GM12878 (cell line): ENCODE results near the gene TNK2. TPM values are rescaled to one million over a fixed set of nuclear protein-coding genes. Genes with fewer than 3 reads are reported as not detected.

Experiments
- ATAC-seq: fragments of 200-7000 bp; cut with Tn5 transposase; 3 replicates; pipeline ENCODE4 v1.9.1; 2020; ENCODE audit warnings: mild to moderate bottlenecking, moderate library complexity
- BruUV-seq: library from RNA; stranded (reverse); fragments of 400-500 nt; replicated peaks from 2 replicates; lab custom pipeline; 2021; lab: Mats Ljungman, UMichigan
- CTCF ChIA-PET: fragments of 300-600 bp; sonication (Branson Sonifier 250); formaldehyde crosslinking; extraction: SDS; loops from one replicate; lab custom pipeline; 2021; ENCODE audit warnings: inconsistent platforms; lab: Yijun Ruan, JAX
- POLR2A ChIA-PET: fragments of 350-600 bp; formaldehyde crosslinking; extraction: SDS; loops from one replicate; lab custom pipeline; 2021; ENCODE audit warnings: inconsistent platforms; lab: Charles Lee
- RAD21 ChIA-PET: fragments of 300-600 bp; sonication (Branson Sonifier 250); formaldehyde crosslinking; loops from one replicate; lab custom pipeline; 2023; ENCODE audit warnings: antibody characterized with exemption; ENCODE audit not compliant: unreplicated experiment; lab: Charles Lee
- SMC1A ChIA-PET: fragments of 300-600 bp; sonication (Branson Sonifier 250); formaldehyde crosslinking; loops from one replicate; lab custom pipeline; 2023; ENCODE audit not compliant: unreplicated experiment, uncharacterized antibody; lab: Charles Lee
- DNase-seq: peaks from one replicate; pipeline ENCODE4 v3.0.0-alpha.2; 2011; ENCODE audit warnings: low read depth, low spot score
- FAIRE-seq: peaks from 3 replicates; lab custom pipeline; 2011; peaks lifted over from hg19 to GRCh38; lab: Jason Lieb, UNC
- H2AFZ ChIP-seq: 2 replicates; pipeline ENCODE4 v1.6.0; 2011; ENCODE audit warnings: low read depth, low read length, control low read depth; ENCODE audit not compliant: control insufficient read depth
- H3K27ac ChIP-seq: 2 replicates; pipeline ENCODE4 v1.5.1; 2011; ENCODE audit warnings: control low read depth; ENCODE audit not compliant: control insufficient read depth, insufficient read depth
- H3K27me3 ChIP-seq, 2 experiments: replicated peaks in 1 of 2; 2 replicates each; pipeline versions ENCODE4 v1.6.0 to v1.6.1; 2011; ENCODE audit warnings: low read length in 1 of 2; ENCODE audit not compliant: control insufficient read depth in 2 of 2, insufficient read depth in 2 of 2
- H3K36me3 ChIP-seq, 2 experiments: 2 replicates each; pipeline ENCODE4 v1.5.1; 2011; ENCODE audit warnings: low read length in 1 of 2; ENCODE audit not compliant: control insufficient read depth in 2 of 2, insufficient read depth in 2 of 2
- H3K4me1 ChIP-seq: 2 replicates; pipeline ENCODE4 v1.6.1; 2011; ENCODE audit warnings: mild to moderate bottlenecking, low read length, moderate library complexity, mixed read lengths; ENCODE audit not compliant: control insufficient read depth, insufficient read depth
- H3K4me2 ChIP-seq: 2 replicates; pipeline ENCODE4 v1.6.0; 2011; ENCODE audit warnings: control low read depth; ENCODE audit not compliant: control insufficient read depth, insufficient read depth
- H3K4me3 ChIP-seq: fragments of 200-600 bp; sonication (generic); 2 replicates; pipeline ENCODE4 v1.5.1; 2016
- H3K79me2 ChIP-seq: 2 replicates; pipeline ENCODE4 v1.6.0; 2011; ENCODE audit warnings: low read length; ENCODE audit not compliant: control insufficient read depth, insufficient read depth
- H3K9ac ChIP-seq: 2 replicates; pipeline ENCODE4 v1.8.0; 2011; ENCODE audit warnings: low read length, control low read depth, mixed read lengths; ENCODE audit not compliant: control insufficient read depth, insufficient read depth
- H3K9me3 ChIP-seq: replicated peaks from 3 replicates; pipeline ENCODE4 v1.5.1; 2011; ENCODE audit warnings: mild to moderate bottlenecking, low read length; ENCODE audit not compliant: control insufficient read depth, insufficient read depth
- H4K20me1 ChIP-seq: 2 replicates; pipeline ENCODE4 v1.6.0; 2011; ENCODE audit not compliant: control insufficient read depth, insufficient read depth
- CBFB ChIP-seq: IDR thresholded peaks from 2 replicates; pipeline ENCODE4 v1.6.1; 2016; ENCODE audit warnings: antibody characterized with exemption, low read depth
- CREB1 ChIP-seq: IDR thresholded peaks from 2 replicates; pipeline ENCODE4 v1.6.1; 2012; ENCODE audit warnings: low read depth, mild to moderate bottlenecking, inconsistent platforms
- EZH2 ChIP-seq: IDR thresholded peaks from 2 replicates; pipeline ENCODE4 v1.6.1; 2012; ENCODE audit warnings: low read depth, mild to moderate bottlenecking, control low read depth, inconsistent platforms, low read length, borderline replicate concordance; ENCODE audit not compliant: control insufficient read depth
- RAD21 ChIP-seq: IDR thresholded peaks from 2 replicates; pipeline ENCODE4 v1.6.1; 2011; ENCODE audit warnings: mild to moderate bottlenecking, low read depth, low read length, moderate library complexity; ENCODE audit not compliant: insufficient read depth
- TAF1 ChIP-seq: IDR thresholded peaks from 2 replicates; pipeline ENCODE4 v1.6.1; 2011; ENCODE audit warnings: mild to moderate bottlenecking, low read depth, low read length, borderline replicate concordance
- YBX1 ChIP-seq: fragments of 450-650 bp; IDR thresholded peaks from 2 replicates; pipeline ENCODE4 v1.6.1; 2016; ENCODE audit warnings: antibody characterized with exemption
- WGBS: methylation state at CpG from one replicate; pipeline ENCODE4 v1.1.6; 2016; ENCODE audit warnings: low lambda C conversion rate; ENCODE audit not compliant: insufficient replicate concordance, insufficient coverage; ENCODE audit errors: missing lambda C conversion rate; 5-methylcytosine and 5-hydroxymethylcytosine counted together
- in situ Hi-C: fragments of 300-500 bp; cut with MboI; formaldehyde crosslinking; loops from 9 replicates; pipeline ENCODE4 v1.14.3; 2018; ENCODE audit warnings: mixed read lengths
- intact Hi-C: fragments of 100-400 bp; cut with micrococcal nuclease; formaldehyde crosslinking; loops from one replicate; pipeline ENCODE4 v1.14.2; 2022; ENCODE audit not compliant: unreplicated experiment
- polyA plus RNA-seq, 11 experiments: library from polyadenylated mRNA; depleted of rRNA in 4 of 11; unstranded in 6 of 11; stranded (reverse) in 5 of 11; fragments of >200 nt; fragmentation: Nextera tagmentation in 4 of 11; fragmentation: Illumina TruSeq in 1 of 11; extraction: Ambion mirVana in 4 of 11; extraction: Trizol in 1 of 11; gene quantifications; 1 replicate in 1 of 11; 2 replicates in 10 of 11; pipeline versions ENCODE4 v1.2.1 to v1.2.3, GENCODE V29; 2011 to 2016; ENCODE audit warnings: inconsistent platforms in 2 of 11, missing spikeins in 2 of 11, low read depth in 1 of 11
- total RNA-seq, 4 experiments: library from RNA; depleted of rRNA in 3 of 4; stranded (reverse); fragments of >200 nt in 3 of 4; fragmentation: Illumina TruSeq in 1 of 4; extraction: Trizol in 1 of 4; gene quantifications; 2 replicates each; pipeline versions ENCODE4 v1.2.1 to v1.2.3, GENCODE V29; 2013 to 2021
- TF ChIP-seq, protein P1 (sequence below): fragments of 450-650 bp; conservative IDR thresholded peaks from 2 replicates; pipeline ENCODE4 v1.6.1; 2017; ENCODE audit warnings: mild to moderate bottlenecking, moderate library complexity
- TF ChIP-seq, protein P2 (sequence below): fragments of 450-650 bp; IDR thresholded peaks from 2 replicates; pipeline ENCODE4 v1.6.1; 2016; ENCODE audit warnings: mild to moderate bottlenecking
- TF ChIP-seq, protein P3 (sequence below): fragments of 450-650 bp; formaldehyde crosslinking; IDR thresholded peaks from 2 replicates; pipeline ENCODE4 v1.5.0; 2022; ENCODE audit warnings: mild to moderate bottlenecking, missing genetic modification characterization

Gene TNK2
- total and polyA plus RNA-seq, 10 of the 15 experiments (the other 5 are each of a cell fraction or from before 2014, with no cell fraction given), result 0.13 to 47.8 (median 10.8) TPM

DNA sequence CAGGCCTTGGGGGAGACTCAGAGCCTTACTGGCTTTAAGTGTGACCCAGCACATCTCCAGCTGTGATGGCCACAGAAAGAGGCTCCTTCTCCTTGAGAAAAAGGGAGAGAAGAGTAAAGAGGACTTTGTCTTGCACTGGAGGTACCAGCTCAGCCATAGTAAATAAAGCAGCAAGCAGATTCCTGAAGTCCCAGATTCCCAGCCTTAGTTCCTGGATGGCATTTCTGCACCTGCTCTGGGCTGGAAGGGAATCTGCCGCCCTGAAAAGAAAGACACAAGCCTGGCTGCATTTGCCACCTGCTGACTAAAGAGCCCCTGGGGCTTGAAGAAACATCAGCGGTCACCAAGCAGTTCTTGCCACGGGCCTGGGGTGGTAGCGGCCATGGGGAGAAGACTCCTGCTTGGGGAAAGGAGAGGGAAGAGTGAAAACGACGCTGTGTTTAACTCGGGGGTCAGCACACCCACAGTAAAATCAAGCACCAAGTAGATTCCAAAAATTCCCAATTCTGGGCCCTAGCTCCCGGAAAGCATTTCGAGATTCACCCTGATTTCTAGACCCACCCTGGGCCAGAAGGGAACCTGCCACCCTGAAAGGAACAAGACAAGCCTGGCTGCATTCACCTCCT lies 24.2 kb upstream of the TNK2 start:
- POLR2A ChIA-PET, result no interaction called here
- no peaks in the 10 kb centered on the region for H4K20me1 ChIP-seq
- intact Hi-C loops, result no loop called here
- DNase-seq (no peak), FAIRE-seq (no peak), ATAC-seq (no peak)
- no peaks in the 10 kb centered on the region for H3K36me3 ChIP-seq
- H3K27me3 ChIP-seq, result no peaks in the 10 kb centered on the region
- no peaks in the 10 kb centered on the region for H3K79me2 ChIP-seq
- CTCF ChIA-PET, result interaction anchor here (1.1 to 1.5 kb wide), 2 partner anchors 71 to 73 kb away, joined by 4 read pairs; no protein-coding TSS in a partner anchor
- no TSS peak for BruUV-seq
- SMC1A ChIA-PET, result no interaction called here
- H3K4me1 ChIP-seq, result no peaks in the 10 kb centered on the region
- no peak overlapping the region for H2AFZ ChIP-seq
- no peak overlapping the region for H3K4me2 ChIP-seq
- H3K4me3 ChIP-seq, result no peak overlapping the region
- in situ Hi-C loops, result no loop called here
- RAD21 ChIA-PET, result no interaction called here
- H3K9me3 ChIP-seq, result no peaks in the 10 kb centered on the region
- 92% methylated on average over 9 of the region's 9 CpGs for WGBS
- H3K27ac ChIP-seq, result no peak overlapping the region
- TF ChIP-seq, protein P1, sequence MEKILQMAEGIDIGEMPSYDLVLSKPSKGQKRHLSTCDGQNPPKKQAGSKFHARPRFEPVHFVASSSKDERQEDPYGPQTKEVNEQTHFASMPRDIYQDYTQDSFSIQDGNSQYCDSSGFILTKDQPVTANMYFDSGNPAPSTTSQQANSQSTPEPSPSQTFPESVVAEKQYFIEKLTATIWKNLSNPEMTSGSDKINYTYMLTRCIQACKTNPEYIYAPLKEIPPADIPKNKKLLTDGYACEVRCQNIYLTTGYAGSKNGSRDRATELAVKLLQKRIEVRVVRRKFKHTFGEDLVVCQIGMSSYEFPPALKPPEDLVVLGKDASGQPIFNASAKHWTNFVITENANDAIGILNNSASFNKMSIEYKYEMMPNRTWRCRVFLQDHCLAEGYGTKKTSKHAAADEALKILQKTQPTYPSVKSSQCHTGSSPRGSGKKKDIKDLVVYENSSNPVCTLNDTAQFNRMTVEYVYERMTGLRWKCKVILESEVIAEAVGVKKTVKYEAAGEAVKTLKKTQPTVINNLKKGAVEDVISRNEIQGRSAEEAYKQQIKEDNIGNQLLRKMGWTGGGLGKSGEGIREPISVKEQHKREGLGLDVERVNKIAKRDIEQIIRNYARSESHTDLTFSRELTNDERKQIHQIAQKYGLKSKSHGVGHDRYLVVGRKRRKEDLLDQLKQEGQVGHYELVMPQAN, result no peak
- TF ChIP-seq, protein P2, sequence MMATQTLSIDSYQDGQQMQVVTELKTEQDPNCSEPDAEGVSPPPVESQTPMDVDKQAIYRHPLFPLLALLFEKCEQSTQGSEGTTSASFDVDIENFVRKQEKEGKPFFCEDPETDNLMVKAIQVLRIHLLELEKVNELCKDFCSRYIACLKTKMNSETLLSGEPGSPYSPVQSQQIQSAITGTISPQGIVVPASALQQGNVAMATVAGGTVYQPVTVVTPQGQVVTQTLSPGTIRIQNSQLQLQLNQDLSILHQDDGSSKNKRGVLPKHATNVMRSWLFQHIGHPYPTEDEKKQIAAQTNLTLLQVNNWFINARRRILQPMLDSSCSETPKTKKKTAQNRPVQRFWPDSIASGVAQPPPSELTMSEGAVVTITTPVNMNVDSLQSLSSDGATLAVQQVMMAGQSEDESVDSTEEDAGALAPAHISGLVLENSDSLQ, result no peak
- TF ChIP-seq, protein P3, sequence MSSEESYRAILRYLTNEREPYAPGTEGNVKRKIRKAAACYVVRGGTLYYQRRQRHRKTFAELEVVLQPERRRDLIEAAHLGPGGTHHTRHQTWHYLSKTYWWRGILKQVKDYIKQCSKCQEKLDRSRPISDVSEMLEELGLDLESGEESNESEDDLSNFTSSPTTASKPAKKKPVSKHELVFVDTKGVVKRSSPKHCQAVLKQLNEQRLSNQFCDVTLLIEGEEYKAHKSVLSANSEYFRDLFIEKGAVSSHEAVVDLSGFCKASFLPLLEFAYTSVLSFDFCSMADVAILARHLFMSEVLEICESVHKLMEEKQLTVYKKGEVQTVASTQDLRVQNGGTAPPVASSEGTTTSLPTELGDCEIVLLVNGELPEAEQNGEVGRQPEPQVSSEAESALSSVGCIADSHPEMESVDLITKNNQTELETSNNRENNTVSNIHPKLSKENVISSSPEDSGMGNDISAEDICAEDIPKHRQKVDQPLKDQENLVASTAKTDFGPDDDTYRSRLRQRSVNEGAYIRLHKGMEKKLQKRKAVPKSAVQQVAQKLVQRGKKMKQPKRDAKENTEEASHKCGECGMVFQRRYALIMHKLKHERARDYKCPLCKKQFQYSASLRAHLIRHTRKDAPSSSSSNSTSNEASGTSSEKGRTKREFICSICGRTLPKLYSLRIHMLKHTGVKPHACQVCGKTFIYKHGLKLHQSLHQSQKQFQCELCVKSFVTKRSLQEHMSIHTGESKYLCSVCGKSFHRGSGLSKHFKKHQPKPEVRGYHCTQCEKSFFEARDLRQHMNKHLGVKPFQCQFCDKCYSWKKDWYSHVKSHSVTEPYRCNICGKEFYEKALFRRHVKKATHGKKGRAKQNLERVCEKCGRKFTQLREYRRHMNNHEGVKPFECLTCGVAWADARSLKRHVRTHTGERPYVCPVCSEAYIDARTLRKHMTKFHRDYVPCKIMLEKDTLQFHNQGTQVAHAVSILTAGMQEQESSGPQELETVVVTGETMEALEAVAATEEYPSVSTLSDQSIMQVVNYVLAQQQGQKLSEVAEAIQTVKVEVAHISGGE (CRISPR knock-in tag), result no peak
- TF ChIP-seq TAF1 (no peak), CBFB (no peak), RAD21 (no peak), YBX1 (no peak), CREB1 (no peak), EZH2 (no peak)
- H3K9ac ChIP-seq, result no peak overlapping the region
